ENCODE data around the gene PRKCQ.

Gene PRKCQ

DNA sequence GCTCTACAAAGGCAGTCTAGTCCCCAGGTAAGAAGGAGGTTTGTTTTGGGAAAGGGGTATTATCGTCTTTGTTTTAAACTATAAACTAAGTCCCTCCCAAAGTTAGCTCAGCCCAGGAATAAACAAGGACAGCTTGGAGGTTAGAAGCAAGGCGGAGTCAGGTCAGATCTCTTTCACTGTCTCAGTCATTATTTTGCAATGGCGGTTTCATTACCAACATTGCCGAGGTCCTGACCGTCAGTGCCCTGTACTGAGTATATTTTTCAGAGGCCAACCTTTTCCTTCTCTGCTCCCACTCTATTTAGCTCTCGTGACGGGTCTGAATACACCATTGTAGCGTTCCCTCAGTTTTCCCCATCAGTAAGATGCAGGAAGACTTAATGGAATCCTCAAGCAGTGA lies 184.5 kb downstream of the PRKCQ start:
- in situ Hi-C loops (cut with MboI; ENCODE audit: low pct_unique_long_range_greater_than_20kb, low sequenced_read_pairs, unreplicated experiment): loop anchor here (10.0 kb wide), 1 partner anchor 291 kb away; no protein-coding TSS in a partner anchor
- no peak for DNase-seq (ENCODE audit: low spot score)
- TF ChIP-seq, protein P1, sequence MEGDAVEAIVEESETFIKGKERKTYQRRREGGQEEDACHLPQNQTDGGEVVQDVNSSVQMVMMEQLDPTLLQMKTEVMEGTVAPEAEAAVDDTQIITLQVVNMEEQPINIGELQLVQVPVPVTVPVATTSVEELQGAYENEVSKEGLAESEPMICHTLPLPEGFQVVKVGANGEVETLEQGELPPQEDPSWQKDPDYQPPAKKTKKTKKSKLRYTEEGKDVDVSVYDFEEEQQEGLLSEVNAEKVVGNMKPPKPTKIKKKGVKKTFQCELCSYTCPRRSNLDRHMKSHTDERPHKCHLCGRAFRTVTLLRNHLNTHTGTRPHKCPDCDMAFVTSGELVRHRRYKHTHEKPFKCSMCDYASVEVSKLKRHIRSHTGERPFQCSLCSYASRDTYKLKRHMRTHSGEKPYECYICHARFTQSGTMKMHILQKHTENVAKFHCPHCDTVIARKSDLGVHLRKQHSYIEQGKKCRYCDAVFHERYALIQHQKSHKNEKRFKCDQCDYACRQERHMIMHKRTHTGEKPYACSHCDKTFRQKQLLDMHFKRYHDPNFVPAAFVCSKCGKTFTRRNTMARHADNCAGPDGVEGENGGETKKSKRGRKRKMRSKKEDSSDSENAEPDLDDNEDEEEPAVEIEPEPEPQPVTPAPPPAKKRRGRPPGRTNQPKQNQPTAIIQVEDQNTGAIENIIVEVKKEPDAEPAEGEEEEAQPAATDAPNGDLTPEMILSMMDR (IDR thresholded peaks at IDR 0.05; ENCODE audit: extremely low read depth, insufficient read depth, missing control alignments): no peak

GRCh38 chr10:6394084-6394483 lies 186.0 kb downstream of the PRKCQ start:
- in situ Hi-C loops (cut with MboI; ENCODE audit: low pct_unique_long_range_greater_than_20kb, low sequenced_read_pairs, unreplicated experiment): loop anchor here (10.0 kb wide), 1 partner anchor 289 kb away; no protein-coding TSS in a partner anchor
- no peak for DNase-seq (ENCODE audit: low spot score)
- TF ChIP-seq, protein P1 (IDR thresholded peaks at IDR 0.05; ENCODE audit: extremely low read depth, insufficient read depth, missing control alignments): no peak

DNA sequence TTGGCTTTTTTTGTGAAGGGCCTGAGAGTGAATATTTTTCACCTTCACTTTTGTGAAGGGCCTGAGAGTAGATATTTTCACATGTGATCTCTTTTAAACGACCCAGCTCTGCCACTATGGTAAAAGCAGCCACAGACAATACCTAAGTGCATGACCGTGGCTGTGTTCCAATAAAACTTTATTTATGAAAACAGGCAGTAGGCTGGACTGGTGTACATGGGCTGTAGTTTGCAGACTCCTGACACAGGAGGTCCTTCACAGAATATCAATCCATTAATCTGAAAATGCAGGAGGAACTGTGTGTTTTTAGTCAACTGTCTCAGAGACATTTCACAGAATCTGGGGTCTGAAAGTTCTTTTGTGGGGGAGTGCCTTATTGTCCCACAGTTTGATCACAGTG lies 186.9 kb downstream of the PRKCQ start:
- DNase-seq (ENCODE audit: low spot score): no peak
- TF ChIP-seq, protein P1 (IDR thresholded peaks at IDR 0.05; ENCODE audit: extremely low read depth, insufficient read depth, missing control alignments): no peak
- in situ Hi-C loops (cut with MboI; ENCODE audit: low pct_unique_long_range_greater_than_20kb, low sequenced_read_pairs, unreplicated experiment): loop anchor here (10.0 kb wide), 1 partner anchor 288 kb away; no protein-coding TSS in a partner anchor

GRCh38 chr10:6390213-6390845 lies 189.7 kb downstream of the PRKCQ start:
- no peak for DNase-seq (ENCODE audit: low spot score)
- TF ChIP-seq, protein P1 (IDR thresholded peaks at IDR 0.05; ENCODE audit: extremely low read depth, insufficient read depth, missing control alignments): no peak
- in situ Hi-C loops (cut with MboI; ENCODE audit: low pct_unique_long_range_greater_than_20kb, low sequenced_read_pairs, unreplicated experiment): loop anchor here (10.0 kb wide), 1 partner anchor 286 kb away; no protein-coding TSS in a partner anchor

DNA sequence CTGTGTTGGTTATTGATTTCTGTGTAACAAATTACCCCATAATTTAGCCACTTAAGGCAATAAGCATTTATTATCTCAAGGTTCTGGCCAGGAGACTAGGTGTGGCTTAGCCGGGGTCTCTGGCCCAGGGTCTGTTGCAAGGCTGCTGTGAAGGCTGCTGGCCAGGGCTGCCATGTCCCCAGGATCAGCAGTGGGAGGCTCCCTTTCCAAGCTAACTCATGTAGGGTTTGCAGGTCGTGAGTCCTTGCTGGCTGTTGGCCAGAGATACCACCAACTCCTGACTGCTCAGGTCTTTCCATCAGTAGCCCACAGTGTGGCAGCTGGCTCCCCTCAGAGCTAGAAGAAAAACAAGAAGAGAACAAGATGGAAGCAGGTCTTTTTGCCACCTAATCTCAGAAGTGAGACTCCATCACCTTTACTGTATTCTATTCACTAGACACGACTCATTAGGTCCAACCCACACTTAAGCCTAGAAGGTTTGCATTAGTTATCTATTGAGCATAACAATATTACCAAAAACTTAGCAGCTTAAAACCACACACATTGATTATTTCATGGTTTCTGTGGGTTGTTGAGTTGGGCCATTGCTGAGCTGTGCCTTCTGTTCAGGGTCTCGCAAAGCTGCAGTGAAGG lies 191.7 kb downstream of the PRKCQ start:
- TF ChIP-seq, protein P1 (IDR thresholded peaks at IDR 0.05; ENCODE audit: extremely low read depth, insufficient read depth, missing control alignments): no peak
- in situ Hi-C loops (cut with MboI; ENCODE audit: low pct_unique_long_range_greater_than_20kb, low sequenced_read_pairs, unreplicated experiment): no loop called here
- DNase-seq (ENCODE audit: low spot score): no peak

- TF ChIP-seq, protein P1 (IDR thresholded peaks at IDR 0.05; ENCODE audit: extremely low read depth, insufficient read depth, missing control alignments): no peak
- no peak for DNase-seq (ENCODE audit: low spot score)
- in situ Hi-C loops (cut with MboI; ENCODE audit: low pct_unique_long_range_greater_than_20kb, low sequenced_read_pairs, unreplicated experiment): no loop called here
Observed at GRCh38 chr10:6386960-6387359, 193.1 kb downstream of the PRKCQ start.
